Astrocyte (in vitro differentiated cells and primary cell): Measurements from ENCODE around the gene MAN2A1. TPM values are rescaled to one million over a fixed set of nuclear protein-coding genes. Genes with fewer than 3 reads are reported as not detected.
A peak's percentile ranks its signal among the peaks of the same experiment; 100 is the strongest.

Source experiments
- DNase-seq: peaks from one replicate; pipeline ENCODE4 v3.0.0-alpha.2; 2010; ENCODE audit warnings: low read depth
- FAIRE-seq: peaks from 2 replicates; lab custom pipeline; 2011; peaks lifted over from hg19 to GRCh38; lab: Jason Lieb, UNC
- H2AFZ ChIP-seq: 2 replicates; pipeline ENCODE4 v1.6.0; 2012; ENCODE audit warnings: low read depth, low read length, inconsistent platforms
- H3K27ac ChIP-seq: 2 replicates; pipeline ENCODE4 v1.5.1; 2011; ENCODE audit warnings: low read depth, low read length, inconsistent platforms
- H3K27me3 ChIP-seq: 2 replicates; pipeline ENCODE4 v1.6.0; 2011; ENCODE audit warnings: low read length, inconsistent platforms; ENCODE audit not compliant: insufficient read depth
- H3K36me3 ChIP-seq: 2 replicates; pipeline ENCODE4 v1.5.1; 2011; ENCODE audit warnings: low read length, inconsistent platforms; ENCODE audit not compliant: insufficient read depth
- H3K4me1 ChIP-seq: 2 replicates; pipeline ENCODE4 v1.5.1; 2011; ENCODE audit warnings: low read length, inconsistent platforms; ENCODE audit not compliant: insufficient read depth
- H3K4me2 ChIP-seq: 2 replicates; pipeline ENCODE4 v1.6.0; 2012; ENCODE audit warnings: low read length, inconsistent platforms
- H3K4me3 ChIP-seq: 2 replicates; pipeline ENCODE4 v1.5.1; 2011; ENCODE audit warnings: low read depth, mild to moderate bottlenecking, low read length, inconsistent platforms; ENCODE audit not compliant: insufficient read depth
- H3K79me2 ChIP-seq: 2 replicates; pipeline ENCODE4 v1.6.0; 2012; ENCODE audit warnings: mild to moderate bottlenecking, low read length, inconsistent platforms; ENCODE audit not compliant: insufficient read depth
- H3K9ac ChIP-seq: 2 replicates; pipeline ENCODE4 v1.6.0; 2012; ENCODE audit warnings: mild to moderate bottlenecking, low read length, inconsistent platforms
- H3K9me3 ChIP-seq: 2 replicates; pipeline ENCODE4 v1.5.1; 2012; ENCODE audit warnings: low read depth, mild to moderate bottlenecking, low read length, inconsistent platforms; ENCODE audit not compliant: insufficient read depth
- H4K20me1 ChIP-seq: 2 replicates; pipeline ENCODE4 v1.6.0; 2012; ENCODE audit warnings: low read length, inconsistent platforms; ENCODE audit not compliant: insufficient read depth
- H3K27ac Mint-ChIP-seq: one replicate; pipeline ENCODE4 v1.8.0; 2021; ENCODE audit warnings: mild to moderate bottlenecking, mixed read lengths; ENCODE audit not compliant: unreplicated experiment
- H3K27me3 Mint-ChIP-seq: one replicate; pipeline ENCODE4 v1.8.0; 2021; ENCODE audit warnings: low read depth, mixed read lengths; ENCODE audit not compliant: unreplicated experiment
- H3K36me3 Mint-ChIP-seq: one replicate; pipeline ENCODE4 v1.8.0; 2021; ENCODE audit warnings: low read depth, mixed read lengths; ENCODE audit not compliant: unreplicated experiment
- H3K4me1 Mint-ChIP-seq: one replicate; pipeline ENCODE4 v1.8.0; 2021; ENCODE audit warnings: low read depth, mixed read lengths; ENCODE audit not compliant: unreplicated experiment
- H3K4me3 Mint-ChIP-seq: one replicate; pipeline ENCODE4 v1.8.0; 2021; ENCODE audit warnings: mild to moderate bottlenecking, moderate library complexity, mixed read lengths; ENCODE audit not compliant: unreplicated experiment
- H3K9me3 Mint-ChIP-seq: one replicate; pipeline ENCODE4 v1.8.0; 2021; ENCODE audit warnings: mild to moderate bottlenecking, mixed read lengths; ENCODE audit not compliant: unreplicated experiment
- EZH2 ChIP-seq: IDR thresholded peaks from 2 replicates; pipeline ENCODE4 v1.6.1; 2012; ENCODE audit warnings: mild to moderate bottlenecking, low read length, inconsistent platforms; ENCODE audit not compliant: insufficient read depth
- total RNA-seq: library from RNA; stranded (reverse); gene quantifications from 2 replicates; pipeline ENCODE4 v1.2.1, GENCODE V29; 2021
- TF ChIP-seq, protein P1 (sequence below): IDR thresholded peaks from 2 replicates; pipeline ENCODE4 v1.5.1; 2011; ENCODE audit warnings: low read depth, mild to moderate bottlenecking, inconsistent platforms, low read length, moderate library complexity; ENCODE audit not compliant: insufficient read depth

The MAN2A1 gene
- total RNA-seq, 1 donor from 2014 or later: 109 TPM

DNA sequence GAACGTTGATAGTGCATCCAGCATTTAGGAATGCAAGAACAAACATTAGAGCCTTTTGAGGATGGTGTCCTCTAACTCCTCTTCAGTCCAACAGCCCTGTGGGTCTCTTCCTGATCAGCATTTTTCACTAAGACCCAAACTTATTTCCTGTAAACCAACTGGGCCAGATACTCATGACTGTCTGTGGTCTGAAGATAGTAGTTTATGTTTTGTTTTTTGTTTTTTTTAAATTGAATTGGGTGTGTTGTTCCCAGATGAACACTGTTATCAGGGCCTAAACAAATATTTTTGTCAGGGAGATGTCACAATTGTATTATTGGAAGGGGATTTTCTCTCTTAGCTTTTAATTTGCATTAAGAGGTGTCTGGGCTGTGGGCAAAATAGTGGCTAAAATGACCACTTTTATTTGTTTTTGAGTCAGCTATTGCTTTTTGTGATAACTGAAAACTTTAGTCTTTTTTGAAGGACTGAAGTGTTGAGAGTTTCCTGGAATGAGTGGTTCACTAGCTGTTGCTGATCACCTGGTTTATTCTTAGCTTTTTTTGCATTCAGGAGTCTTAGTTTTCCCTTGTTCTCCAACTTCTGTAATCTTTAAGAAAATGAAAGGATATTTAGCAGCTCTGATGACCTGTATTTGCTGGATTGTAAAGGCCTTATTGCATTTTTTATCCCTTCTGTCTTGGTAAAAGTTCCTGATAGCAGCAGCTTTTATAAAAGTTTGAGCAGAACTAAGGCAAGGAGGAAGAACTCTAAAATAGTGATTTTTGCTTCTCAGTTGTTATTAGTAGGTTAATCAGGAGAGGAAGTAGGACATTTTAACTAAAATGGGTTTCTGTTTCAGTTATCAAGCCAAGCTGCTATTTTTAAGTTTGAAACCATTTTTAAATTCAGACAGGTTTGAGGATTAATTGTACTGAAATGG is 5.5 kb downstream of the MAN2A1 start:
- H3K4me3 Mint-ChIP-seq: peak overlapping the region; percentile 73
- H4K20me1 ChIP-seq: peaks cover 71% of the 10 kb centered on the region
- no peaks in the 10 kb centered on the region for H3K27me3 Mint-ChIP-seq
- H3K36me3 ChIP-seq: no peaks in the 10 kb centered on the region
- FAIRE-seq: no peak
- no peak overlapping the region for H2AFZ ChIP-seq
- H3K36me3 Mint-ChIP-seq: peaks cover 2% of the 10 kb centered on the region
- H3K79me2 ChIP-seq: peaks cover 99% of the 10 kb centered on the region
- no peak overlapping the region for H3K27ac ChIP-seq
- H3K9ac ChIP-seq: no peak overlapping the region
- peak overlapping the region; percentile 41 for H3K27ac Mint-ChIP-seq
- H3K4me1 Mint-ChIP-seq: peaks cover 64% of the 10 kb centered on the region
- H3K4me3 ChIP-seq: no peak overlapping the region
- H3K9me3 Mint-ChIP-seq: no peaks in the 10 kb centered on the region
- no peaks in the 10 kb centered on the region for H3K9me3 ChIP-seq
- peaks cover 13% of the 10 kb centered on the region for H3K4me1 ChIP-seq
- DNase-seq: no peak
- TF ChIP-seq, protein P1, sequence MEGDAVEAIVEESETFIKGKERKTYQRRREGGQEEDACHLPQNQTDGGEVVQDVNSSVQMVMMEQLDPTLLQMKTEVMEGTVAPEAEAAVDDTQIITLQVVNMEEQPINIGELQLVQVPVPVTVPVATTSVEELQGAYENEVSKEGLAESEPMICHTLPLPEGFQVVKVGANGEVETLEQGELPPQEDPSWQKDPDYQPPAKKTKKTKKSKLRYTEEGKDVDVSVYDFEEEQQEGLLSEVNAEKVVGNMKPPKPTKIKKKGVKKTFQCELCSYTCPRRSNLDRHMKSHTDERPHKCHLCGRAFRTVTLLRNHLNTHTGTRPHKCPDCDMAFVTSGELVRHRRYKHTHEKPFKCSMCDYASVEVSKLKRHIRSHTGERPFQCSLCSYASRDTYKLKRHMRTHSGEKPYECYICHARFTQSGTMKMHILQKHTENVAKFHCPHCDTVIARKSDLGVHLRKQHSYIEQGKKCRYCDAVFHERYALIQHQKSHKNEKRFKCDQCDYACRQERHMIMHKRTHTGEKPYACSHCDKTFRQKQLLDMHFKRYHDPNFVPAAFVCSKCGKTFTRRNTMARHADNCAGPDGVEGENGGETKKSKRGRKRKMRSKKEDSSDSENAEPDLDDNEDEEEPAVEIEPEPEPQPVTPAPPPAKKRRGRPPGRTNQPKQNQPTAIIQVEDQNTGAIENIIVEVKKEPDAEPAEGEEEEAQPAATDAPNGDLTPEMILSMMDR: no peak
- TF ChIP-seq EZH2: no peak
- H3K27me3 ChIP-seq: no peaks in the 10 kb centered on the region
- peak overlapping the region; percentile 81 for H3K4me2 ChIP-seq

DNA sequence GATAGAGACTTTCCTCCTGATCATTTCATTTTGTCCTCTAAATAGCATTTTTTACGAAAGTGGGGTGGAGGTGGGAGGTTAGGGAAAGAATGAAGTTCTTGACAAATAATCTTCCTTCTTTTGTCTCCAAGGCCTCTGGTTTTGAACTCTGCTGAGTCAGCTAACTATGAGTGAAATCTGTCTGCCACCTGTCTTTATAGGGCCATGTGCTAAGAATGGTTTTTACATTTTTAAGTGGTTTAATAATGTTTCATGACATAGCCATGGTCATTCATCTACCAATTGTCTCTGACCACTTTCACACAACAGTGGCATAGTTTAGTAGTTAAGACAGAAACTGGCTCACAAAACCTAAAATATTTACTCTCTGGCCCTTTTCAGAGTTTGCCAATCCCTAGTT is 7.6 kb downstream of the MAN2A1 start:
- Mint-ChIP-seq H3K36me3 (peaks cover 2% of the 10 kb centered on the region), H3K27me3 (no peaks in the 10 kb centered on the region), H3K4me3 (no peak overlapping the region), H3K27ac (no peak overlapping the region), H3K9me3 (no peaks in the 10 kb centered on the region), H3K4me1 (peaks cover 70% of the 10 kb centered on the region)
- Histone ChIP-seq H2AFZ (no peak overlapping the region), H3K4me2 (no peak overlapping the region), H3K79me2 (peaks cover 99% of the 10 kb centered on the region), H4K20me1 (peaks cover 80% of the 10 kb centered on the region), H3K36me3 (no peaks in the 10 kb centered on the region), H3K27me3 (no peaks in the 10 kb centered on the region), H3K4me3 (no peak overlapping the region), H3K9ac (no peak overlapping the region), H3K9me3 (no peaks in the 10 kb centered on the region), H3K4me1 (peaks cover 10% of the 10 kb centered on the region), H3K27ac (no peak overlapping the region)
- FAIRE-seq (peak; percentile 13), DNase-seq (no peak)
- TF ChIP-seq, protein P1: no peak
- no peak for TF ChIP-seq EZH2
